C4-2B (cell line): ENCODE results near the gene USP31.

Experiments used
- ZFX ChIP-seq: fragments of 450-650 bp; IDR thresholded peaks from 2 replicates; pipeline ENCODE4 v1.6.1; 2017
- TF ChIP-seq, protein P1 (sequence below): fragments of 450-650 bp; conservative IDR thresholded peaks from 2 replicates; pipeline ENCODE4 v1.5.1; 2017; ENCODE audit warnings: mild to moderate bottlenecking

DNA sequence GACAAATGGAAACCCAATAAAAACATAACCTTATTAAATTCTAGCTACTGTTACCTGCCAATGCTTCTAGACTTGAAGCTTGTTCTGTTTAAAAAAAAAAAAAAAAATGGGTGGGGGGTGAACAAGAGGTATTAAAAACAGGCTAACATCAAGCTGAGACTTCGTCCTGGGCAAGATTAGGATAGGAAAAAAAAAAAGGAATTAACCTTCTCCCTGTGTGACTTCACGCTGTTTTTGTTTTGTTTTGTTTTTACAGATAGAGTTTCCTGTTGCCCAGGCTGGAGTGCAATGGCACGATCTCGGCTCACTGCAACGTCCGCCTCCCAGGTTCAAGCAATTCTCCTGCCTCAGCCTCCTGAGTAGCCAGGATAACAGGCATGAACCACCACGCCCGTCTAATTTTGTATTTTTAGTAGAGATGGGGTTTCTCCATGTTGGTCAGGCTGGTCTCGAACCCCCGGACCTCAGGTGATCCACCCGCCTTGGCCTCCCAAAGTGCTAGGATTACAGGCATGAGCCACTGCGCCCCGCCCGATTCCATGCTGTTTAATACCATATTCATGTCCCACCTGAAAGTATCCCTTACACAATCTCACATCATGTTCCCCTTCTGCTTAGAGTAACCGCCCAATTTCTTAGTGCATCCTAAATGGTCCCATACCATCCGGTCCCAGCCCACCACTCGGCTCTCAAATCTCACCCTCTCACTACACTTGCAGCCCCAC, 2.2 kb downstream of the USP31 start:
- TF ChIP-seq, protein P1, sequence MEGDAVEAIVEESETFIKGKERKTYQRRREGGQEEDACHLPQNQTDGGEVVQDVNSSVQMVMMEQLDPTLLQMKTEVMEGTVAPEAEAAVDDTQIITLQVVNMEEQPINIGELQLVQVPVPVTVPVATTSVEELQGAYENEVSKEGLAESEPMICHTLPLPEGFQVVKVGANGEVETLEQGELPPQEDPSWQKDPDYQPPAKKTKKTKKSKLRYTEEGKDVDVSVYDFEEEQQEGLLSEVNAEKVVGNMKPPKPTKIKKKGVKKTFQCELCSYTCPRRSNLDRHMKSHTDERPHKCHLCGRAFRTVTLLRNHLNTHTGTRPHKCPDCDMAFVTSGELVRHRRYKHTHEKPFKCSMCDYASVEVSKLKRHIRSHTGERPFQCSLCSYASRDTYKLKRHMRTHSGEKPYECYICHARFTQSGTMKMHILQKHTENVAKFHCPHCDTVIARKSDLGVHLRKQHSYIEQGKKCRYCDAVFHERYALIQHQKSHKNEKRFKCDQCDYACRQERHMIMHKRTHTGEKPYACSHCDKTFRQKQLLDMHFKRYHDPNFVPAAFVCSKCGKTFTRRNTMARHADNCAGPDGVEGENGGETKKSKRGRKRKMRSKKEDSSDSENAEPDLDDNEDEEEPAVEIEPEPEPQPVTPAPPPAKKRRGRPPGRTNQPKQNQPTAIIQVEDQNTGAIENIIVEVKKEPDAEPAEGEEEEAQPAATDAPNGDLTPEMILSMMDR, result no peak
- no peak for TF ChIP-seq ZFX
